K562 (cell line): ENCODE measurements around the gene LILRB3. TPM values are rescaled to one million over a fixed set of nuclear protein-coding genes. Genes with fewer than 3 reads are reported as not detected.

ENCODE experiments used
- ATAC-seq: fragments of 200-7000 bp; cut with Tn5 transposase; 3 replicates; pipeline ENCODE4 v1.9.1; 2020; ENCODE audit warnings: moderate library complexity
- BruUV-seq: library from RNA; stranded (reverse); fragments of 400-500 nt; replicated peaks from 2 replicates; lab custom pipeline; 2021; lab: Mats Ljungman, UMichigan
- CTCF ChIA-PET: fragments of 300-600 bp; formaldehyde crosslinking; extraction: SDS; loops from one replicate; lab custom pipeline; 2021; ENCODE audit warnings: low intra/inter-chr PET ratio; lab: Yijun Ruan, JAX
- POLR2A ChIA-PET: fragments of 300-600, 350-650 bp; sonication (Branson Sonifier 250); formaldehyde crosslinking; extraction: SDS; loops from one replicate; lab custom pipeline; 2021; ENCODE audit warnings: antibody characterized with exemption, inconsistent platforms; lab: Yijun Ruan, JAX
- DNase-seq, 4 experiments: peaks; one replicate each; pipeline versions ENCODE4 v3.0.0 to v3.0.0-alpha.2; 2011 to 2018; ENCODE audit warnings: low spot score in 3 of 4, mixed read lengths in 3 of 4; ENCODE audit errors: extremely low read depth in 1 of 4
- FAIRE-seq: peaks from 2 replicates; lab custom pipeline; 2011; peaks lifted over from hg19 to GRCh38; lab: Jason Lieb, UNC
- H2AFZ ChIP-seq: 2 replicates; pipeline ENCODE4 v1.6.0; 2011; ENCODE audit warnings: low read depth, low read length, control low read depth, inconsistent platforms
- H3K27ac ChIP-seq: fragments of 200-600 bp; 3 replicates; pipeline ENCODE4 v1.8.0; 2011; ENCODE audit warnings: low read depth, mild to moderate bottlenecking, control low read depth, inconsistent platforms, low read length, moderate library complexity, mixed read lengths; ENCODE audit errors: extremely low read depth
- H3K27me3 ChIP-seq, 2 experiments: fragments of 300-600 bp in 1 of 2; 2 replicates in 1 of 2; 3 replicates in 1 of 2; pipeline versions ENCODE4 v1.6.0 to v1.8.0; 2011; ENCODE audit warnings: inconsistent platforms in 2 of 2, low read length in 2 of 2, mild to moderate bottlenecking in 1 of 2, mixed read lengths in 1 of 2, moderate library complexity in 1 of 2; ENCODE audit not compliant: control insufficient read depth in 2 of 2, insufficient read depth in 2 of 2
- H3K36me3 ChIP-seq: fragments of 300-600 bp; 3 replicates; pipeline ENCODE4 v1.8.0; 2011; ENCODE audit warnings: mild to moderate bottlenecking, low read length, inconsistent platforms; ENCODE audit not compliant: control insufficient read depth, insufficient read depth
- H3K4me1 ChIP-seq, 2 experiments: fragments of 200-600 bp in 1 of 2; replicated peaks in 1 of 2; 2 replicates in 1 of 2; 3 replicates in 1 of 2; pipeline versions ENCODE4 v1.5.1 to v1.8.0; 2011; ENCODE audit warnings: inconsistent platforms in 2 of 2, low read length in 2 of 2, mild to moderate bottlenecking in 1 of 2, mixed read lengths in 1 of 2, moderate library complexity in 1 of 2; ENCODE audit not compliant: control insufficient read depth in 2 of 2, insufficient read depth in 2 of 2
- H3K4me2 ChIP-seq: 2 replicates; pipeline ENCODE4 v1.6.1; 2011; ENCODE audit warnings: low read length, control low read depth, inconsistent platforms, mixed read lengths; ENCODE audit not compliant: insufficient read depth
- H3K4me3 ChIP-seq: fragments of 200-600 bp; sonication (generic), shearing (Covaris generic); 2 replicates; pipeline ENCODE4 v1.5.1; 2016; ENCODE audit warnings: control low read depth, inconsistent platforms
- H3K79me2 ChIP-seq: fragments of 200-600 bp; 3 replicates; pipeline ENCODE4 v1.8.0; 2011; ENCODE audit warnings: low read length, inconsistent platforms; ENCODE audit not compliant: control insufficient read depth, insufficient read depth
- H3K9ac ChIP-seq, 2 experiments: 2 replicates each; pipeline versions ENCODE4 v1.6.0 to v1.6.1; 2011; ENCODE audit warnings: low read depth in 2 of 2, low read length in 2 of 2, control low read depth in 1 of 2, inconsistent platforms in 1 of 2, mild to moderate bottlenecking in 1 of 2, mixed read lengths in 1 of 2; ENCODE audit not compliant: insufficient read depth in 1 of 2
- H3K9me1 ChIP-seq: one replicate; pipeline ENCODE4 v1.6.0; 2011; ENCODE audit warnings: inconsistent platforms, mild to moderate bottlenecking, low read length, moderate library complexity; ENCODE audit not compliant: control insufficient read depth, insufficient read depth
- H3K9me3 ChIP-seq: replicated peaks from 2 replicates; pipeline ENCODE4 v1.5.1; 2011; ENCODE audit warnings: low read depth, low read length, inconsistent platforms; ENCODE audit not compliant: control insufficient read depth, insufficient read depth
- H4K20me1 ChIP-seq: replicated peaks from 2 replicates; pipeline ENCODE4 v1.6.1; 2011; ENCODE audit warnings: low read length, inconsistent platforms, mixed read lengths; ENCODE audit not compliant: control insufficient read depth, insufficient read depth
- ADNP ChIP-seq: fragments of 200-800 bp; sonication (Bioruptor generic); IDR thresholded peaks from 2 replicates; pipeline ENCODE4 v1.6.1; 2016; ENCODE audit warnings: missing genetic modification characterization, missing compliant biosample characterization
- ARID2 ChIP-seq: fragments of 450-650 bp; IDR thresholded peaks from 2 replicates; pipeline ENCODE4 v1.6.1; 2017; ENCODE audit warnings: antibody characterized with exemption, mild to moderate bottlenecking
- BCOR ChIP-seq: fragments of 450-650 bp; IDR thresholded peaks from 2 replicates; pipeline ENCODE4 v1.6.1; 2016
- CBX1 ChIP-seq: sonication (generic); IDR thresholded peaks from 2 replicates; pipeline ENCODE4 v1.6.1; 2016; ENCODE audit warnings: antibody characterized with exemption, low read depth, mild to moderate bottlenecking
- CBX3 ChIP-seq, 2 experiments: IDR thresholded peaks; 1 replicate in 1 of 2; 2 replicates in 1 of 2; pipeline ENCODE4 v1.6.1; 2012; ENCODE audit warnings: inconsistent platforms in 2 of 2, low read length in 2 of 2, borderline replicate concordance in 1 of 2, control low read depth in 1 of 2
- EZH2 ChIP-seq: IDR thresholded peaks from 2 replicates; pipeline ENCODE4 v1.6.1; 2012; ENCODE audit warnings: low read depth, mild to moderate bottlenecking, inconsistent platforms, low read length, borderline replicate concordance
- FOXJ3 ChIP-seq: sonication (generic); formaldehyde crosslinking; IDR thresholded peaks from 2 replicates; pipeline ENCODE4 v1.4.0; 2020; ENCODE audit warnings: mild to moderate bottlenecking, missing genetic modification reagents
- GABPB2 ChIP-seq: fragments of 250-450 bp; sonication (Bioruptor Pico); conservative IDR thresholded peaks from 2 replicates; pipeline ENCODE4 v1.5.1; 2021; ENCODE audit warnings: mild to moderate bottlenecking
- HBP1 ChIP-seq: fragments of 450-650 bp; formaldehyde crosslinking; IDR thresholded peaks from 2 replicates; pipeline ENCODE4 v1.4.0; 2022; ENCODE audit warnings: missing genetic modification characterization
- HDAC2 ChIP-seq: fragments of 450-650 bp; IDR thresholded peaks from 2 replicates; pipeline ENCODE4 v1.6.1; 2016; ENCODE audit warnings: mild to moderate bottlenecking
- IRF1 ChIP-seq: sonication (generic); formaldehyde crosslinking; IDR thresholded peaks from 2 replicates; pipeline ENCODE4 v1.8.0; 2022; ENCODE audit warnings: missing genetic modification reagents, mild to moderate bottlenecking, borderline replicate concordance
- KDM1A ChIP-seq, 2 experiments: fragments of 450-650 bp; IDR thresholded peaks; 2 replicates each; pipeline ENCODE4 v1.6.1; 2016; ENCODE audit warnings: mild to moderate bottlenecking in 2 of 2
- MAFG ChIP-seq: fragments of 450-650 bp; conservative IDR thresholded peaks from 2 replicates; pipeline ENCODE4 v1.6.1; 2016; ENCODE audit warnings: missing genetic modification characterization, missing compliant biosample characterization
- NFIX ChIP-seq: fragments of 250-450 bp; sonication (Bioruptor Pico); IDR thresholded peaks from 2 replicates; pipeline ENCODE4 v1.4.0; 2020; ENCODE audit warnings: low read depth, mild to moderate bottlenecking, moderate library complexity
- NR2C2 ChIP-seq, 2 experiments: fragments of 200-800 bp in 1 of 2; sonication (Bioruptor generic) in 1 of 2; sonication (generic) in 1 of 2; formaldehyde crosslinking in 1 of 2; IDR thresholded peaks; 2 replicates each; pipeline versions ENCODE4 v1.6.1 to v1.8.0; 2016 to 2022; ENCODE audit warnings: mild to moderate bottlenecking in 1 of 2, missing compliant biosample characterization in 1 of 2, missing genetic modification characterization in 1 of 2, missing genetic modification reagents in 1 of 2
- NR3C1 ChIP-seq: sonication (generic); formaldehyde crosslinking; IDR thresholded peaks from 2 replicates; pipeline ENCODE4 v1.8.1; 2022; ENCODE audit warnings: missing genetic modification reagents
- PHF8 ChIP-seq: fragments of 200-600 bp; sonication (generic); IDR thresholded peaks from 2 replicates; pipeline ENCODE4 v1.6.1; 2012; ENCODE audit warnings: mixed run types, mild to moderate bottlenecking, inconsistent platforms, low read length, moderate library complexity, borderline replicate concordance
- PTBP1 ChIP-seq: fragments of 200-400 bp; formaldehyde crosslinking; IDR thresholded peaks from 2 replicates; pipeline ENCODE4 v1.6.1; 2017; ENCODE audit warnings: low read depth, low read length
- RBM25 ChIP-seq: fragments of 200-400 bp; formaldehyde crosslinking; IDR thresholded peaks from 2 replicates; pipeline ENCODE4 v1.6.1; 2018; ENCODE audit warnings: low read length, low read depth, moderate library complexity; ENCODE audit not compliant: severe bottlenecking
- SMARCA5 ChIP-seq: fragments of 450-650 bp; IDR thresholded peaks from 2 replicates; pipeline ENCODE4 v1.6.1; 2016
- ZNF239 ChIP-seq: fragments of 250-450 bp; sonication (Bioruptor Pico); IDR thresholded peaks from 2 replicates; pipeline ENCODE4 v1.4.0; 2020; ENCODE audit warnings: mild to moderate bottlenecking
- ZNF644 ChIP-seq: fragments of 200-800 bp; sonication (Bioruptor generic); IDR thresholded peaks from 2 replicates; pipeline ENCODE4 v1.6.1; 2016; ENCODE audit warnings: low read depth, missing genetic modification characterization, missing compliant biosample characterization
- ZNF699 ChIP-seq: fragments of 250-450 bp; sonication (Bioruptor Pico); IDR thresholded peaks from 2 replicates; pipeline ENCODE4 v1.8.0; 2021; ENCODE audit warnings: mild to moderate bottlenecking, moderate library complexity; ENCODE audit not compliant: insufficient replicate concordance
- WGBS: fragments of 100-300 bp; shearing (Covaris generic); methylation state at CpG from one replicate; pipeline ENCODE4 v1.1.6; 2016; ENCODE audit warnings: low coverage, mixed read lengths; ENCODE audit not compliant: insufficient coverage; ENCODE audit errors: missing lambda C conversion rate; 5-methylcytosine and 5-hydroxymethylcytosine counted together
- in situ Hi-C: fragments of 300-500 bp; cut with MboI; formaldehyde crosslinking; loops from 4 replicates; pipeline ENCODE4 v1.15.0; 2018; ENCODE audit warnings: inconsistent platforms, mixed read lengths
- intact Hi-C: fragments of 100-400 bp; cut with micrococcal nuclease; formaldehyde crosslinking; loops from 2 replicates; pipeline ENCODE4 v1.14.2; 2022
- polyA plus RNA-seq, 8 experiments: library from polyadenylated mRNA; depleted of rRNA in 4 of 8; stranded (reverse) in 5 of 8; unstranded in 3 of 8; fragments of >200 nt; fragmentation: Nextera tagmentation in 2 of 8; fragmentation: Illumina TruSeq in 1 of 8; extraction: Ambion mirVana in 2 of 8; extraction: Trizol in 1 of 8; gene quantifications; 2 replicates each; pipeline versions ENCODE4 v1.2.1 to v1.2.3, GENCODE V29; 2011 to 2014; ENCODE audit warnings: inconsistent platforms in 1 of 8, missing spikeins in 1 of 8
- total RNA-seq, 7 experiments: library from RNA; depleted of rRNA in 6 of 7; stranded (reverse); fragments of >200 nt in 6 of 7; fragmentation: Illumina TruSeq in 2 of 7; extraction: Trizol in 2 of 7; gene quantifications; 2 replicates each; pipeline versions ENCODE4 v1.2.1 to v1.2.3, GENCODE V29; 2011 to 2021; ENCODE audit warnings: low replicate concordance in 1 of 7

The LILRB3 gene
- total and polyA plus RNA-seq, 9 of the 15 experiments (the other 6 are each of a cell fraction or from before 2014, with no cell fraction given), result 0.01 to 0.09 TPM; not detected in 7

DNA sequence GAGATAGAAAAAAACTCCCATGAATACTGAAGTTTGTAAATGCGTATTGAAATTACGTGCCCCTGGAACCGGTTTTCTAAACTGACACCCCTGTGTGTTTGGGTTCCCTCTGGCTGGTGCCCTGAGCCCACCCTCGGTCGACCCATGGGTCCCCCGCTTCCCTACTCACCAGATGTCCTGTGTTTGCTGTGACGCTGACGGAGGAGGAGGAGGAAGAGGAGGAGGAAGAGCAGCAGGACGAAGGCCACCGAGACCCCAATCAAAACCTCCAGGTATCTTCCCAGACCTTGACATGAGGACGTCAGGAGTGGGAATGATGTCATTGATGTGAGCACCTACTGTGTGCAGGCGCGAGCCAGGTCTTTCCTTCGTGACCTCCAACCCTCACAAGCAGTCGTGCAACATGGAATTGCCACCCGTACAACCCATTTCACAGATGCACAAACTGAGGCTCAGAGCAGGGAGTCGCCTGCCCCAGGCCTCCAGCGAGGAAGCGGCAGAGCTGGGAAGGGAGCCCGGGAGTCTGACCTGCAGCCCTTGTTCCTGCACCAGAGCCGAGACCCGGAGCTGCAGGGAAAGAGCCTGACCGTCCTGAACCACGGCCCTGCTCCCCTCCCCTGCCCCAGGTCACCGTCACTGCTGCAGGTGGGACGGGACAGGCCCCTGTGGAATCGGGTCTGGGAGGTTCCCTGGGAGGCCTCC, 3.7 kb downstream of the LILRB3 start:
- Histone ChIP-seq H3K9me1 (no peaks in the 10 kb centered on the region), H3K4me1 (peaks cover 0 to 24% of the 10 kb centered on the region in 2 experiments; a peak in 3 of 5 replicates), H3K4me3 (no peak overlapping the region), H3K36me3 (peaks cover 10% of the 10 kb centered on the region; the same call in 2 of the 3 replicates), H3K4me2 (no peak overlapping the region), H4K20me1 (no peaks in the 10 kb centered on the region), H3K27ac (no peak overlapping the region), H3K27me3 (no peaks in the 10 kb centered on the region; a peak in 1 of 5 replicates), H3K9me3 (no peaks in the 10 kb centered on the region), H2AFZ (no peak overlapping the region), H3K9ac (no peak overlapping the region), H3K79me2 (no peaks in the 10 kb centered on the region)
- ATAC-seq, result no peak
- ChIA-PET CTCF (no interaction called here), POLR2A (no interaction called here)
- FAIRE-seq, result no peak
- intact Hi-C loops (no loop called here), in situ Hi-C loops (no loop called here)
- 91% methylated on average over 22 of the region's 27 CpGs for WGBS
- no peak for DNase-seq
- no TSS peak for BruUV-seq
- TF ChIP-seq SMARCA5 (peak; percentile 91), ARID2 (no peak), NFIX (no peak), FOXJ3 (CRISPR knock-in tag) (no peak), PTBP1 (peak; percentile 86; the same call in 1 of the 2 replicates), RBM25 (peak; percentile 95), ZNF699 (no peak), CBX1 (peak; percentile 71; the same call in 1 of the 2 replicates), ZNF644 (tag) (no peak), MAFG (tag) (no peak), KDM1A (IDR thresholded peaks at IDR 0.05) (peak; percentile 81 to 83), BCOR (peak; percentile 97), HBP1 (no peak), NR3C1 (CRISPR knock-in tag) (no peak), IRF1 (no peak), GABPB2 (CRISPR knock-in tag) (no peak), HDAC2 (peak; percentile 79), PHF8 (no peak), NR2C2 (CRISPR knock-in tag; IDR thresholded peaks at IDR 0.05) (no peak), NR2C2 (tag; IDR thresholded peaks at IDR 0.05) (no peak), ADNP (tag) (peak; percentile 78), CBX3 (IDR thresholded peaks at IDR 0.05; ENCODE audit: borderline replicate concordance in 1 of 2, low read length in 2 of 2) (peak in 1 of 2 experiments; percentile 26; a peak in 1 of 3 replicates), ZNF239 (CRISPR knock-in tag) (no peak), EZH2 (no peak)
